RWPE1 (cell line): ENCODE results near the gene SNX18.

ENCODE experiments used
- CTCF ChIA-PET: fragments of 350-600 bp; sonication (Branson Sonifier 250); formaldehyde crosslinking; extraction: SDS; loops from one replicate; lab custom pipeline; 2021; lab: Yijun Ruan, JAX
- POLR2A ChIA-PET: fragments of 400-600 bp; formaldehyde crosslinking; extraction: SDS; loops from one replicate; lab custom pipeline; 2020; ENCODE audit warnings: antibody characterized with exemption; ENCODE audit not compliant: low non-redundant PET; lab: Yijun Ruan, JAX
- DNase-seq: peaks from one replicate; pipeline ENCODE4 v3.0.0; 2012; ENCODE audit warnings: low spot score
- H3K27ac ChIP-seq: fragments of 450-650 bp; 2 replicates; pipeline ENCODE4 v1.5.1; 2017
- CTCF ChIP-seq: fragments of 450-650 bp; conservative IDR thresholded peaks from 2 replicates; pipeline ENCODE4 v1.5.1; 2017; ENCODE audit warnings: low read depth, mild to moderate bottlenecking

SNX18 gene

GRCh38 chr5:54570916-54571315 lies 53.4 kb downstream of the SNX18 start:
- CTCF ChIA-PET = no interaction called here
- POLR2A ChIA-PET = no interaction called here
- DNase-seq = peak; percentile 13
- H3K27ac ChIP-seq = no peak overlapping the region
- TF ChIP-seq CTCF = no peak

- POLR2A ChIA-PET = no interaction called here
- CTCF ChIA-PET = no interaction called here
- TF ChIP-seq CTCF = no peak
- no peak overlapping the region for H3K27ac ChIP-seq
- DNase-seq = no peak
Measured at GRCh38 chr5:54571462-54571861, 53.9 kb downstream of the SNX18 start.

DNA sequence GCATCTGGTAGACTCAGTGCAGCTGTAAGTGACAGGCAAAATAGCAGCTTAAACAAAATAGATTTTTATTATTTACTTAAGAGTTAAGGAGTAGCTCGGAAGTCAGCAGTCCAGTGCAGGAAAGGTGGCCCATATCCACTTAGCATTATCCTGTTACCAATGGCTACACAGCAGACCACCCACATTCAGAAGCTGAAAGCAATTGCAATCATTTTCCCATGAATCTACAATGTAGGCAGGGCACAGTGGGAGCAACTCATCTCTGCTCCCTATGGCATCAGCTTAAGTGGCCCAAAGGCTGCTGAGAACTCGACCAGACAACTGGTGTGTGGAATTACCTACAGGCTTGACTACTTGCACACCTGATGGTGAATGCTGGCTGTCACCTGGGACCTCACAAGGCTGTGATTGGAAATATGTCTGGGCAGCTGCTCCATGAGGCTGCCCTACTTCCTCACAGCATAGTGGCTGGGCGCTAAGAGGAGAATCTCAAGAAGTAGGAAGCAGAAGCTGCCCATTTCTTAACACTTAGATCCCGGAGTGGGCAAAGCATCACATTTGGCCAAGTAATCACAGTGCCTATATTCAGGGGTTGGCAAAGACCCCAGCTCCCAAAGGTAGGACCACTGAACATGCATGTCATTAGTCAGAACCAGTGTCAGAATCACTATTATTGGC lies 56.4 kb downstream of the SNX18 start:
- no peak for DNase-seq
- no peak for TF ChIP-seq CTCF
- POLR2A ChIA-PET = no interaction called here

DNA sequence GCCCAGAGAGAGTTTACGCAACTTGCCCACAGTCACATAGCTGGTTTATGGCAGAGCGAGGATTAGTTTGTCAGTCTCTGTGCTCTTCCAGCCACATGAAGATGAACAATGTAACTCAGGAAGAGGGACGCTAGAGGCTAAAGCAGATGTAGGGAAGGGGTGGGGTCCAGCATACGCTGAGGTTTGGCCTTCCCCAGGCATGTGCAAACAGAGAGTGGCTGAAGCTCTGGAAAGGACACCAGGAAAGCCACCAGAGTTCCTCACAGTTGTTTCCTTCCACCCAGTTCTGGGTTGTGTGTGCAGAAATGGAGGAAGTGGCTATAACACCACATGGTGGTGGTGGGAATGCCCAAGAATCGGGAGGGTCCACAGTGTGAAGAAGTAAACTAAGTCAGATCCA lies 60.0 kb downstream of the SNX18 start:
- no peak for DNase-seq
- ChIA-PET CTCF (interaction anchor here (0.6 to 0.9 kb wide), 2 partner anchors 31 to 248 kb away, joined by 3 read pairs; no protein-coding TSS in a partner anchor), POLR2A (no interaction called here)
- H3K27ac ChIP-seq = no peak overlapping the region
- no peak for TF ChIP-seq CTCF

More for the DNA sequence above, 56.4 kb downstream of the SNX18 start:
- CTCF ChIA-PET = interaction anchor here (0.6 to 0.8 kb wide), 2 partner anchors 271 to 321 kb away, joined by 3 to 5 read pairs; no protein-coding TSS in a partner anchor
- no peak overlapping the region for H3K27ac ChIP-seq

GRCh38 chr5:54577937-54578653 lies 60.5 kb downstream of the SNX18 start:
- TF ChIP-seq CTCF = no peak
- DNase-seq = no peak
- POLR2A ChIA-PET = no interaction called here
- no peak overlapping the region for H3K27ac ChIP-seq
- CTCF ChIA-PET = no interaction called here

DNA sequence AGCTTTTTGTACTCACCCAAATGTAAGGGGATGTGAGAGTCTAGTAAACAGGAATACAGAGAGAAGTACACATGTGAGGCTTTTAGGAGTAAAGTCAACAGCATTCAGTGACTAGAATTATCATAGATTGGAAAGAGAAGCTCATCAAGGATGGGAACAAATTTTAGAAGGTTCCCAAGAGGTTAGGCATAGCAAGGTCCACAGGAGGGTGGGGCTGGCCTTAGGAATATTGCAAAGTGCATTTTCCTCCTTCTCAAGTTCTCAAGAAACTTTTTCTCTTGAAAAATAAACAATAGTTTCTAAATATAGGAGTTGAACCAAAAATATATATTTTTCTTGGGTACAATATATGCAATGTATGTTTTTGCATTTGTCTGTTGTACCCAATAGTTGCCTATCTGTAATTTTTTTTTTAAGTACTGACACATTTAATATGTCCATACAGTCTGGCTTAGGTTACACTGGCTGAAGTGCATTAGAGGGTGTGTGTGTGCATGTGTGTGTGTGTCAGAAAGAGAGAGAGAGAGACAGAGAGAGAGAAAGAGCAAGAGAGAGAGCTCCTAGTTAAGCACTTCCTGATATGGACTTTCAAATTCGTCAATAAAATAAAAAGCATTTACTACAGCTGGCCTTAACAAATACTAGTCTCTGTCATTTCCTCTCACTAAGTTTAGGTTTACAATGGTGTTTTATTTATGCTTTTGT lies 62.2 kb downstream of the SNX18 start:
- no peak overlapping the region for H3K27ac ChIP-seq
- ChIA-PET POLR2A (no interaction called here), CTCF (interaction anchor here (0.6 kb wide), 2 partner anchors 96 to 1158 kb away, joined by 3 to 6 read pairs; no protein-coding TSS in a partner anchor)
- DNase-seq = no peak
- TF ChIP-seq CTCF = no peak
